GM19328 (cell line): ENCODE results near the gene FIGN.

ENCODE experiments used
- ATAC-seq: cut with Tn5 transposase; IDR thresholded peaks from one replicate; pipeline ENCODE4 v1.9.1; 2021; ENCODE audit warnings: mild to moderate bottlenecking, moderate library complexity; ENCODE audit not compliant: unreplicated experiment

The FIGN gene

GRCh38 chr2:163665051-163665450 lies 70.8 kb downstream of the FIGN start:
- no peak for ATAC-seq

GRCh38 chr2:163664610-163665009 lies 71.2 kb downstream of the FIGN start:
- no peak for ATAC-seq

- no peak for ATAC-seq
Measured at GRCh38 chr2:163662141-163662780, 73.5 kb downstream of the FIGN start.

GRCh38 chr2:163659224-163659623 lies 76.6 kb downstream of the FIGN start:
- ATAC-seq: no peak

- ATAC-seq: no peak
Measured at GRCh38 chr2:163658556-163658955, 77.3 kb downstream of the FIGN start.

- no peak for ATAC-seq
Measured at GRCh38 chr2:163657281-163657656, 78.5 kb downstream of the FIGN start.

- no peak for ATAC-seq
Measured at GRCh38 chr2:163656622-163657280, 79.1 kb downstream of the FIGN start.

GRCh38 chr2:163655667-163656066 lies 80.1 kb downstream of the FIGN start:
- ATAC-seq: no peak

- ATAC-seq: no peak
Measured at GRCh38 chr2:163652751-163653150, 83.1 kb downstream of the FIGN start.

GRCh38 chr2:163649080-163649479 lies 86.7 kb downstream of the FIGN start:
- no peak for ATAC-seq

GRCh38 chr2:163647300-163647699 lies 88.5 kb downstream of the FIGN start:
- no peak for ATAC-seq

GRCh38 chr2:163646687-163647086 lies 89.1 kb downstream of the FIGN start:
- no peak for ATAC-seq

GRCh38 chr2:163644238-163644637 lies 91.6 kb downstream of the FIGN start:
- ATAC-seq: no peak

- no peak for ATAC-seq
Measured at GRCh38 chr2:163641986-163642385, 93.8 kb downstream of the FIGN start.

- no peak for ATAC-seq
Measured at GRCh38 chr2:163640542-163641193, 95.1 kb downstream of the FIGN start.

- no peak for ATAC-seq
Measured at GRCh38 chr2:163637871-163638270, 97.9 kb downstream of the FIGN start.

GRCh38 chr2:163633291-163633690 lies 102.5 kb downstream of the FIGN start:
- no peak for ATAC-seq

GRCh38 chr2:163630836-163631235 lies 105.0 kb downstream of the FIGN start:
- no peak for ATAC-seq

- ATAC-seq: no peak
Measured at GRCh38 chr2:163626639-163627109, 109.1 kb downstream of the FIGN start.

GRCh38 chr2:163626208-163626607 lies 109.6 kb downstream of the FIGN start:
- ATAC-seq: no peak

GRCh38 chr2:163625632-163626031 lies 110.2 kb downstream of the FIGN start:
- ATAC-seq: no peak

- no peak for ATAC-seq
Measured at GRCh38 chr2:163621445-163622004, 114.3 kb downstream of the FIGN start.
